Measurements from ENCODE around the gene GCNA. TPM values are rescaled to one million over a fixed set of nuclear protein-coding genes. Genes with fewer than 3 reads are reported as not detected.
"Not testable (repeated sequence)": the region's sequence is repeated elsewhere in the genome, so short reads cannot be mapped to it uniquely, and the experiment has no call there.

The GCNA gene
- polyA plus RNA-seq, 1 of the 3 experiments (the other 2 are of a cell fraction), result 1.8 TPM

DNA sequence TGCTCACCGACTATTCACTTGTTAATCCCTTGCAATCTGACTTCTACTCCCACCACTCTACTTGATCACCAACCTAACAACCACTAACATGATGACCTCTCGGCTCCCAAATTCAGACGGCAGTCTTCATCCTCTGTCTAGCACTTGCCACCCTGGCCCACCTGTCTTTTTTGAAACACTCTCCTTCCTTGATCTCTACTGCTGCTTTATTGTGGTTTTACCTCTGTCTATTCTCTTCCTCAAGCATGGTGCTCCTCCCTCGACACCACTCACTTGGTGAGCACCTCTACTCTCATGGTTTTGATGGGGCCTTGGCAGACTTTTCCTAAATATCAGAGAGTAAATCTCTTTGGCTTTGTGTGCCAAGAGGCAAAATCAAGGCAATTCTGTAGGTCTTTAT, 61.8 kb downstream of the GCNA start:
- Histone ChIP-seq H4K20me1 (ENCODE audit: insufficient read depth) (no peaks in the 10 kb centered on the region), H3K4me1 (ENCODE audit: control insufficient read depth in 1 of 2, insufficient read depth in 2 of 2, low read depth in 1 of 2, low read length in 1 of 2) (0 out of 4 replicates have a peak, but pooled peaks cover 0 to 4% of the 10 kb centered on the region in 2 experiments), H3F3A (replicated peaks; ENCODE audit: insufficient read depth) (no peaks in the 10 kb centered on the region), H3K9me2 (no peaks in the 10 kb centered on the region), H3K4me3 (ENCODE audit: low read depth in 2 of 2, low read length in 1 of 2) (no peak overlapping the region), H3K79me2 (ENCODE audit: insufficient read depth) (no peaks in the 10 kb centered on the region), H2AFZ (ENCODE audit: low read depth) (no peak overlapping the region), H3K36me3 (replicated peaks in 1 of 2; ENCODE audit: control insufficient read depth in 1 of 2, insufficient read depth in 2 of 2, low read length in 1 of 2) (no peaks in the 10 kb centered on the region), H3K27me3 (ENCODE audit: insufficient read depth) (no peaks in the 10 kb centered on the region), H3K27ac (ENCODE audit: low read depth in 2 of 2, low read length in 1 of 2) (no peak overlapping the region), H3K9me3 (no peaks in the 10 kb centered on the region), H3K9ac (no peak overlapping the region), H3K4me2 (no peak overlapping the region)
- no peak for TF ChIP-seq RXRA (IDR thresholded peaks at IDR 0.05; ENCODE audit: borderline replicate concordance, low read depth)
- TF ChIP-seq CHD2 (IDR thresholded peaks at IDR 0.05; ENCODE audit: low read length, partially characterized antibody), result no peak
- no peak for TF ChIP-seq TEAD4 (IDR thresholded peaks at IDR 0.05; ENCODE audit: borderline replicate concordance, insufficient read depth)
- no peak for TF ChIP-seq FOXJ3 (CRISPR knock-in tag; IDR thresholded peaks at IDR 0.05)
- TF ChIP-seq RFX5 (IDR thresholded peaks at IDR 0.05; ENCODE audit: low read length), result no peak
- no peak for TF ChIP-seq RAD21 (IDR thresholded peaks at IDR 0.05; ENCODE audit: low read length)
- no peak for TF ChIP-seq RCOR1 (IDR thresholded peaks at IDR 0.05; ENCODE audit: low read length)
- TF ChIP-seq GATA2 (CRISPR knock-in tag; IDR thresholded peaks at IDR 0.05), result no peak
- TF ChIP-seq TAF1 (IDR thresholded peaks at IDR 0.05; ENCODE audit: borderline replicate concordance, low read depth, low read length), result no peak
- TF ChIP-seq TCF12 (IDR thresholded peaks at IDR 0.05), result no peak
- TF ChIP-seq NRF1 (IDR thresholded peaks at IDR 0.05; ENCODE audit: low read depth, low read length), result no peak
- TF ChIP-seq EP300 (IDR thresholded peaks at IDR 0.05; ENCODE audit: borderline replicate concordance in 1 of 2, low read depth in 1 of 2, low read length in 1 of 2), result no peak
- no peak for TF ChIP-seq FOXM1 (IDR thresholded peaks at IDR 0.05; ENCODE audit: low read depth)
- no peak for TF ChIP-seq JUND (IDR thresholded peaks at IDR 0.05)
- no peak for TF ChIP-seq IRF3 (IDR thresholded peaks at IDR 0.05; ENCODE audit: low read depth, low read length)
- TF ChIP-seq YY1 (IDR thresholded peaks at IDR 0.05; ENCODE audit: low read depth), result no peak
- TF ChIP-seq, protein P1, sequence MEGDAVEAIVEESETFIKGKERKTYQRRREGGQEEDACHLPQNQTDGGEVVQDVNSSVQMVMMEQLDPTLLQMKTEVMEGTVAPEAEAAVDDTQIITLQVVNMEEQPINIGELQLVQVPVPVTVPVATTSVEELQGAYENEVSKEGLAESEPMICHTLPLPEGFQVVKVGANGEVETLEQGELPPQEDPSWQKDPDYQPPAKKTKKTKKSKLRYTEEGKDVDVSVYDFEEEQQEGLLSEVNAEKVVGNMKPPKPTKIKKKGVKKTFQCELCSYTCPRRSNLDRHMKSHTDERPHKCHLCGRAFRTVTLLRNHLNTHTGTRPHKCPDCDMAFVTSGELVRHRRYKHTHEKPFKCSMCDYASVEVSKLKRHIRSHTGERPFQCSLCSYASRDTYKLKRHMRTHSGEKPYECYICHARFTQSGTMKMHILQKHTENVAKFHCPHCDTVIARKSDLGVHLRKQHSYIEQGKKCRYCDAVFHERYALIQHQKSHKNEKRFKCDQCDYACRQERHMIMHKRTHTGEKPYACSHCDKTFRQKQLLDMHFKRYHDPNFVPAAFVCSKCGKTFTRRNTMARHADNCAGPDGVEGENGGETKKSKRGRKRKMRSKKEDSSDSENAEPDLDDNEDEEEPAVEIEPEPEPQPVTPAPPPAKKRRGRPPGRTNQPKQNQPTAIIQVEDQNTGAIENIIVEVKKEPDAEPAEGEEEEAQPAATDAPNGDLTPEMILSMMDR (IDR thresholded peaks at IDR 0.05), result no peak
- no peak for DNase-seq
- CTCF ChIA-PET, result no interaction called here
- WGBS (ENCODE audit: low lambda C conversion rate), result 40% methylated on average over 4 of the region's 4 CpGs
- POLR2A ChIA-PET, result no interaction called here

GRCh38 chrX:71644406-71644805, 66.2 kb downstream of the GCNA start:
- H3K4me2 ChIP-seq; H3K79me2 ChIP-seq (ENCODE audit: insufficient read depth); H3K9ac ChIP-seq; H3F3A ChIP-seq (replicated peaks; ENCODE audit: insufficient read depth); H3K4me1 ChIP-seq (ENCODE audit: control insufficient read depth in 1 of 2, insufficient read depth in 2 of 2, low read depth in 1 of 2, low read length in 1 of 2); H3K4me3 ChIP-seq (ENCODE audit: low read depth in 2 of 2, low read length in 1 of 2); H3K9me3 ChIP-seq; H3K36me3 ChIP-seq (replicated peaks in 1 of 2; ENCODE audit: control insufficient read depth in 1 of 2, insufficient read depth in 2 of 2, low read length in 1 of 2); H4K20me1 ChIP-seq (ENCODE audit: insufficient read depth); H3K27ac ChIP-seq (ENCODE audit: low read depth in 2 of 2, low read length in 1 of 2); POLR2A ChIA-PET; DNase-seq; H3K9me2 ChIP-seq; H2AFZ ChIP-seq (ENCODE audit: low read depth); H3K27me3 ChIP-seq (ENCODE audit: insufficient read depth): not testable (repeated sequence)
- CTCF ChIA-PET, result interaction anchor here (2.1 kb wide), 1 partner anchor 8 kb away, joined by 5 read pairs; no protein-coding TSS in a partner anchor
- 25% methylated on average over 6 of the region's 6 CpGs for whole genome bisulfite sequencing (ENCODE audit: low lambda C conversion rate)
